GM18867 (cell line): Measurements from ENCODE around the gene AQP11.
"Not testable (repeated sequence)": the region's sequence is repeated elsewhere in the genome, so short reads cannot be mapped to it uniquely, and the experiment has no call there.

ENCODE experiments used
- ATAC-seq: cut with Tn5 transposase; IDR thresholded peaks from one replicate; pipeline ENCODE4 v1.9.1; 2021; ENCODE audit warnings: mild to moderate bottlenecking, moderate library complexity; ENCODE audit not compliant: unreplicated experiment

The AQP11 gene

GRCh38 chr11:77590194-77590782 is 535 bp downstream of the AQP11 start:
- ATAC-seq: peak; percentile 3

- no peak for ATAC-seq
These were observed 3.0 kb downstream of the AQP11 start for GRCh38 chr11:77592727-77593126.

- no peak for ATAC-seq
These were observed 4.1 kb downstream of the AQP11 start for GRCh38 chr11:77593883-77594282.

GRCh38 chr11:77596626-77597025 is 6.9 kb downstream of the AQP11 start:
- no peak for ATAC-seq

GRCh38 chr11:77598195-77598594 is 8.4 kb downstream of the AQP11 start:
- ATAC-seq: no peak

- ATAC-seq: no peak
These were observed 12.8 kb downstream of the AQP11 start for GRCh38 chr11:77602381-77603088.

- no peak for ATAC-seq
These were observed 14.5 kb downstream of the AQP11 start for GRCh38 chr11:77604281-77604680.

- no peak for ATAC-seq
These were observed 19.5 kb downstream of the AQP11 start for GRCh38 chr11:77609234-77609633.

GRCh38 chr11:77611921-77612320 is 22.2 kb downstream of the AQP11 start:
- ATAC-seq: no peak

- no peak for ATAC-seq
These were observed 28.1 kb downstream of the AQP11 start for GRCh38 chr11:77617892-77618291.

- no peak for ATAC-seq
These were observed 29.9 kb downstream of the AQP11 start for GRCh38 chr11:77619576-77620198.

GRCh38 chr11:77630157-77630710 is 40.5 kb downstream of the AQP11 start:
- ATAC-seq: no peak

- not testable (repeated sequence) for ATAC-seq
These were observed 44.2 kb downstream of the AQP11 start for GRCh38 chr11:77633926-77634325.

- no peak for ATAC-seq
These were observed 47.1 kb downstream of the AQP11 start for GRCh38 chr11:77636731-77637344.

- ATAC-seq: peak; percentile 96
These were observed 47.8 kb downstream of the AQP11 start, which contains the start of gene CLNS1A for GRCh38 chr11:77637345-77638165. Gene CLNS1A, minus strand, starts transcription at chr11:77637794. Its CDS starts 80 bp downstream, at chr11:77637714.

- ATAC-seq: no peak
These were observed 52.5 kb downstream of the AQP11 start for GRCh38 chr11:77642228-77642627.

GRCh38 chr11:77644887-77645286 is 55.1 kb downstream of the AQP11 start:
- ATAC-seq: no peak

- no peak for ATAC-seq
These were observed 58.0 kb downstream of the AQP11 start for GRCh38 chr11:77647654-77648305.

- ATAC-seq: no peak
These were observed 60.4 kb downstream of the AQP11 start for GRCh38 chr11:77650123-77650522.
